ENCODE data around the gene PRR29.
A peak's percentile ranks its signal among the peaks of the same experiment; 100 is the strongest.

GRCh38 chr17:64025732-64026294 lies 27.7 kb downstream of the PRR29 start:
- TF ChIP-seq CTCF (IDR thresholded peaks at IDR 0.05) (peak in 5 of 7 experiments; percentile 81 to 98 (median 90)), POLR2AphosphoS5 (IDR thresholded peaks at IDR 0.05) (peak; percentile 7 to 50 (median 13)), POLR2A (IDR thresholded peaks at IDR 0.05) (no peak), EP300 (IDR thresholded peaks at IDR 0.05) (no peak)

All from stomach (tissue), 4 donors.